Measurements from ENCODE around the gene HMGCS2.
"Not testable (repeated sequence)": the region's sequence is repeated elsewhere in the genome, so short reads cannot be mapped to it uniquely, and the experiment has no call there.

HMGCS2 gene

GRCh38 chr1:119791377-119791776, 22.7 kb upstream of the HMGCS2 start:
- no peaks in the 10 kb centered on the region for H3K9me3 ChIP-seq (ENCODE audit: control insufficient read depth in 1 of 2, low read length in 2 of 2)
- H3K27ac ChIP-seq (ENCODE audit: low read depth, low read length) = no peak overlapping the region
- H3K4me1 ChIP-seq (ENCODE audit: control insufficient read depth in 1 of 2, insufficient read depth in 2 of 2, low read length in 2 of 2) = peaks cover 40 to 52% of the 10 kb centered on the region in 2 donors
- no peaks in the 10 kb centered on the region for H3K36me3 ChIP-seq (ENCODE audit: control insufficient read depth in 1 of 2, insufficient read depth in 2 of 2, low read length in 2 of 2)
- H3K4me3 ChIP-seq (ENCODE audit: low read depth in 1 of 2, low read length in 2 of 2) = no peak overlapping the region
- no peaks in the 10 kb centered on the region for H3K27me3 ChIP-seq (ENCODE audit: control insufficient read depth in 1 of 2, insufficient read depth in 2 of 2, low read length in 2 of 2)
- H3K9ac ChIP-seq (ENCODE audit: low read depth in 1 of 2, low read length in 2 of 2) = no peak overlapping the region

- Histone ChIP-seq H3K9ac (ENCODE audit: low read depth in 1 of 2, low read length in 2 of 2) (no peak overlapping the region), H3K27me3 (ENCODE audit: control insufficient read depth in 1 of 2, insufficient read depth in 2 of 2, low read length in 2 of 2) (no peaks in the 10 kb centered on the region), H3K36me3 (ENCODE audit: control insufficient read depth in 1 of 2, insufficient read depth in 2 of 2, low read length in 2 of 2) (no peaks in the 10 kb centered on the region), H3K4me3 (ENCODE audit: low read depth in 1 of 2, low read length in 2 of 2) (peak overlapping the region in 1 of 2 donors; percentile 19), H3K27ac (ENCODE audit: low read depth, low read length) (no peak overlapping the region), H3K9me3 (ENCODE audit: control insufficient read depth in 1 of 2, low read length in 2 of 2) (no peaks in the 10 kb centered on the region), H3K4me1 (ENCODE audit: control insufficient read depth in 1 of 2, insufficient read depth in 2 of 2, low read length in 2 of 2) (peaks cover 36 to 52% of the 10 kb centered on the region in 2 donors)
Observed at GRCh38 chr1:119790451-119791198, 21.9 kb upstream of the HMGCS2 start.

GRCh38 chr1:119787776-119788175, 19.1 kb upstream of the HMGCS2 start:
- no peak overlapping the region for H3K4me3 ChIP-seq (ENCODE audit: low read depth in 1 of 2, low read length in 2 of 2)
- H3K27ac ChIP-seq (ENCODE audit: low read depth, low read length) = no peak overlapping the region
- no peaks in the 10 kb centered on the region for H3K9me3 ChIP-seq (ENCODE audit: control insufficient read depth in 1 of 2, low read length in 2 of 2)
- H3K36me3 ChIP-seq (ENCODE audit: control insufficient read depth in 1 of 2, insufficient read depth in 2 of 2, low read length in 2 of 2) = no peaks in the 10 kb centered on the region
- H3K4me1 ChIP-seq (ENCODE audit: control insufficient read depth in 1 of 2, insufficient read depth in 2 of 2, low read length in 2 of 2) = peaks cover 39 to 58% of the 10 kb centered on the region in 2 donors
- no peak overlapping the region for H3K9ac ChIP-seq (ENCODE audit: low read depth in 1 of 2, low read length in 2 of 2)
- H3K27me3 ChIP-seq (ENCODE audit: control insufficient read depth in 1 of 2, insufficient read depth in 2 of 2, low read length in 2 of 2) = no peaks in the 10 kb centered on the region

- not testable (repeated sequence) for H3K9me3 ChIP-seq (ENCODE audit: control insufficient read depth in 1 of 2, low read length in 2 of 2); H3K27me3 ChIP-seq (ENCODE audit: control insufficient read depth in 1 of 2, insufficient read depth in 2 of 2, low read length in 2 of 2); H3K27ac ChIP-seq (ENCODE audit: low read depth, low read length); H3K36me3 ChIP-seq (ENCODE audit: control insufficient read depth in 1 of 2, insufficient read depth in 2 of 2, low read length in 2 of 2); H3K4me3 ChIP-seq (ENCODE audit: low read depth in 1 of 2, low read length in 2 of 2); H3K9ac ChIP-seq (ENCODE audit: low read depth in 1 of 2, low read length in 2 of 2)
- H3K4me1 ChIP-seq (ENCODE audit: control insufficient read depth in 1 of 2, insufficient read depth in 2 of 2, low read length in 2 of 2) = peaks cover 41 to 60% of the 10 kb centered on the region in 2 donors
Observed at GRCh38 chr1:119786473-119787050, 17.9 kb upstream of the HMGCS2 start.

GRCh38 chr1:119786046-119786445, 17.3 kb upstream of the HMGCS2 start:
- not testable (repeated sequence) for H3K27me3 ChIP-seq (ENCODE audit: control insufficient read depth in 1 of 2, insufficient read depth in 2 of 2, low read length in 2 of 2); H3K27ac ChIP-seq (ENCODE audit: low read depth, low read length); H3K9ac ChIP-seq (ENCODE audit: low read depth in 1 of 2, low read length in 2 of 2); H3K4me3 ChIP-seq (ENCODE audit: low read depth in 1 of 2, low read length in 2 of 2); H3K9me3 ChIP-seq (ENCODE audit: control insufficient read depth in 1 of 2, low read length in 2 of 2); H3K36me3 ChIP-seq (ENCODE audit: control insufficient read depth in 1 of 2, insufficient read depth in 2 of 2, low read length in 2 of 2)
- peaks cover 36 to 58% of the 10 kb centered on the region in 2 donors for H3K4me1 ChIP-seq (ENCODE audit: control insufficient read depth in 1 of 2, insufficient read depth in 2 of 2, low read length in 2 of 2)

- Histone ChIP-seq H3K27me3 (ENCODE audit: control insufficient read depth in 1 of 2, insufficient read depth in 2 of 2, low read length in 2 of 2) (no peaks in the 10 kb centered on the region), H3K9ac (ENCODE audit: low read depth in 1 of 2, low read length in 2 of 2) (no peak overlapping the region), H3K4me1 (ENCODE audit: control insufficient read depth in 1 of 2, insufficient read depth in 2 of 2, low read length in 2 of 2) (peaks cover 27 to 63% of the 10 kb centered on the region in 2 donors), H3K36me3 (ENCODE audit: control insufficient read depth in 1 of 2, insufficient read depth in 2 of 2, low read length in 2 of 2) (no peaks in the 10 kb centered on the region), H3K9me3 (ENCODE audit: control insufficient read depth in 1 of 2, low read length in 2 of 2) (no peaks in the 10 kb centered on the region), H3K27ac (ENCODE audit: low read depth, low read length) (no peak overlapping the region), H3K4me3 (ENCODE audit: low read depth in 1 of 2, low read length in 2 of 2) (no peak overlapping the region)
Observed at GRCh38 chr1:119784191-119784781, 15.6 kb upstream of the HMGCS2 start.

- Histone ChIP-seq H3K27ac (ENCODE audit: low read depth, low read length) (no peak overlapping the region), H3K9ac (ENCODE audit: low read depth in 1 of 2, low read length in 2 of 2) (no peak overlapping the region), H3K27me3 (ENCODE audit: control insufficient read depth in 1 of 2, insufficient read depth in 2 of 2, low read length in 2 of 2) (no peaks in the 10 kb centered on the region), H3K4me1 (ENCODE audit: control insufficient read depth in 1 of 2, insufficient read depth in 2 of 2, low read length in 2 of 2) (peaks cover 28 to 64% of the 10 kb centered on the region in 2 donors), H3K36me3 (ENCODE audit: control insufficient read depth in 1 of 2, insufficient read depth in 2 of 2, low read length in 2 of 2) (no peaks in the 10 kb centered on the region), H3K9me3 (ENCODE audit: control insufficient read depth in 1 of 2, low read length in 2 of 2) (no peaks in the 10 kb centered on the region), H3K4me3 (ENCODE audit: low read depth in 1 of 2, low read length in 2 of 2) (no peak overlapping the region)
Observed at GRCh38 chr1:119783354-119784185, 14.9 kb upstream of the HMGCS2 start.

- Histone ChIP-seq H3K27ac (ENCODE audit: low read depth, low read length) (no peak overlapping the region), H3K27me3 (ENCODE audit: control insufficient read depth in 1 of 2, insufficient read depth in 2 of 2, low read length in 2 of 2) (no peaks in the 10 kb centered on the region), H3K9ac (ENCODE audit: low read depth in 1 of 2, low read length in 2 of 2) (no peak overlapping the region), H3K4me1 (ENCODE audit: control insufficient read depth in 1 of 2, insufficient read depth in 2 of 2, low read length in 2 of 2) (peaks cover 20 to 57% of the 10 kb centered on the region in 2 donors), H3K36me3 (ENCODE audit: control insufficient read depth in 1 of 2, insufficient read depth in 2 of 2, low read length in 2 of 2) (no peaks in the 10 kb centered on the region), H3K9me3 (ENCODE audit: control insufficient read depth in 1 of 2, low read length in 2 of 2) (no peaks in the 10 kb centered on the region), H3K4me3 (ENCODE audit: low read depth in 1 of 2, low read length in 2 of 2) (no peak overlapping the region)
Observed at GRCh38 chr1:119782631-119783325, 14.1 kb upstream of the HMGCS2 start.

- H3K27me3 ChIP-seq (ENCODE audit: control insufficient read depth in 1 of 2, insufficient read depth in 2 of 2, low read length in 2 of 2) = no peaks in the 10 kb centered on the region
- no peaks in the 10 kb centered on the region for H3K36me3 ChIP-seq (ENCODE audit: control insufficient read depth in 1 of 2, insufficient read depth in 2 of 2, low read length in 2 of 2)
- H3K4me3 ChIP-seq (ENCODE audit: low read depth in 1 of 2, low read length in 2 of 2) = no peak overlapping the region
- H3K9me3 ChIP-seq (ENCODE audit: control insufficient read depth in 1 of 2, low read length in 2 of 2) = no peaks in the 10 kb centered on the region
- H3K4me1 ChIP-seq (ENCODE audit: control insufficient read depth in 1 of 2, insufficient read depth in 2 of 2, low read length in 2 of 2) = peaks cover 20 to 51% of the 10 kb centered on the region in 2 donors
- H3K27ac ChIP-seq (ENCODE audit: low read depth, low read length) = no peak overlapping the region
- H3K9ac ChIP-seq (ENCODE audit: low read depth in 1 of 2, low read length in 2 of 2) = no peak overlapping the region
Observed at GRCh38 chr1:119781434-119782210, 12.9 kb upstream of the HMGCS2 start.
